HG03097 (cell line): ENCODE data around the gene THRB.
"Not testable (repeated sequence)": the region's sequence is repeated elsewhere in the genome, so short reads cannot be mapped to it uniquely, and the experiment has no call there.

Experiments
- ATAC-seq: cut with Tn5 transposase; IDR thresholded peaks from one replicate; pipeline ENCODE4 v1.9.1; 2021; ENCODE audit not compliant: unreplicated experiment, low FRiP score

THRB gene

GRCh38 chr3:24451461-24452099 is 43.1 kb downstream of the THRB start:
- ATAC-seq, result no peak

GRCh38 chr3:24450160-24450907 is 44.3 kb downstream of the THRB start:
- ATAC-seq, result no peak

- ATAC-seq, result no peak
These were observed 46.8 kb downstream of the THRB start for GRCh38 chr3:24447836-24448235.

- ATAC-seq, result no peak
These were observed 48.6 kb downstream of the THRB start for GRCh38 chr3:24446032-24446431.

- ATAC-seq, result no peak
These were observed 51.2 kb downstream of the THRB start for GRCh38 chr3:24443476-24443875.

- ATAC-seq, result no peak
These were observed 53.7 kb downstream of the THRB start for GRCh38 chr3:24440760-24441464.

- ATAC-seq, result no peak
These were observed 55.6 kb downstream of the THRB start for GRCh38 chr3:24439021-24439420.

- ATAC-seq, result no peak
These were observed 57.3 kb downstream of the THRB start for GRCh38 chr3:24437326-24437725.

GRCh38 chr3:24435584-24435983 is 59.1 kb downstream of the THRB start:
- no peak for ATAC-seq

GRCh38 chr3:24434651-24435050 is 60.0 kb downstream of the THRB start:
- ATAC-seq, result no peak

GRCh38 chr3:24433838-24434591 is 60.6 kb downstream of the THRB start:
- ATAC-seq, result no peak

GRCh38 chr3:24432989-24433388 is 61.7 kb downstream of the THRB start:
- ATAC-seq, result no peak

- ATAC-seq, result no peak
These were observed 66.2 kb downstream of the THRB start for GRCh38 chr3:24428481-24428880.

GRCh38 chr3:24426896-24427295 is 67.8 kb downstream of the THRB start:
- ATAC-seq, result no peak

- not testable (repeated sequence) for ATAC-seq
These were observed 73.8 kb downstream of the THRB start for GRCh38 chr3:24420829-24421228.

GRCh38 chr3:24420224-24420623 is 74.4 kb downstream of the THRB start:
- ATAC-seq, result no peak

- no peak for ATAC-seq
These were observed 75.4 kb downstream of the THRB start for GRCh38 chr3:24419067-24419791.

GRCh38 chr3:24417730-24418129 is 76.9 kb downstream of the THRB start:
- no peak for ATAC-seq

GRCh38 chr3:24416224-24416623 is 78.4 kb downstream of the THRB start:
- ATAC-seq, result no peak

GRCh38 chr3:24415824-24416223 is 78.8 kb downstream of the THRB start:
- no peak for ATAC-seq
